ENCODE measurements around the gene COL6A3.
A peak's percentile ranks its signal among the peaks of the same experiment; 100 is the strongest.
"Not testable (repeated sequence)": the region's sequence is repeated elsewhere in the genome, so short reads cannot be mapped to it uniquely, and the experiment has no call there.

The COL6A3 gene

DNA sequence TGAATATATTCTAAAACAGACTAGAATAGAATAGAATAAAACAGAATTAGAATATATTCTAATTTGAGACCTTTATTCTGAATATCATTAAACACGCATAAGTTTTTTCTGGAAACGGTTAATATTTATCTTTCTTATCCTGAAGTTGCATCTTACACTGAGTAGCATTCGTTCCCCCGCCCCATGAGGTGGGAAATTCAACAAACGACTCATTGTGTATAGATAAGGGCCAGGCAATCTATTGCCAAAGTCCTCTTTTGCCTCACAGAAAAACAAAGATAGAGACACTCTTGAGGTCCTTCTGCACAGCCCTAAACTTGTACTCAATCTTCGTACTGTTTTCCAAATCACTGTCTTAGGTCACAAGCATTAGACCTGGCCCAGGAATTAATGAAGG lies 98.1 kb downstream of the COL6A3 start:
- no peak for DNase-seq (ENCODE audit: low spot score)

DNA sequence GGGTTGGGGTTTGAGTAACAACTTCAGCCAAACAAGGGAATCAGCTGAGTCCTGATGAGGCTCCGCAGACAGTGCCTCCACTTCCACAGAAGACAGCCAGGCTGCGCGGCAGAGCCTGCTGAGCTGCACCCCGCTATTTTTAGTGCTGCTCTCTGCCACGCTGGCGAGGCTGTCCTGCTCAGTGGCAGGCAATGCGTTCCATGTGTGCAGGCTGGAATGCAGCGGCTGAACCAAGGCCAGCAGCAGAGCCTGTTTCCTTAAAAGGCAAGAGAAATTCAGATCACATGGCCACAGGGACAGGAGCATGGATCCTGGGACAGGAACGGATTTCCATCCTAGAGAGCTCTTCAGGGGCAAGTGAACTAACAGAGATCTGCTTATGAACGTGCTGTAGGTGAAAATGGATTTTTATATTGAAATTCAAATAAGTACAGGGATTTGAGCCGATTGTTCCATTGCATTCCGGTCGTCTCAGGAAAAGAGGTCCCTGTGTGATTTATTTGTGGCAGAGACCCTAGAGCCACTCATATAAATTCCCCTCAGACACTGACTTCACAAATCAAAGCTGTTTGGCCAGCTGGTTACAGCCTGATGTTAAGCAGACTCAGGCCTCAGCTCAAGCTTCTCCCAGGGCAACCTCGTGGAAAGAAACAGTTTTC lies 98.7 kb downstream of the COL6A3 start:
- peak; percentile 90 for DNase-seq (ENCODE audit: low spot score)

DNA sequence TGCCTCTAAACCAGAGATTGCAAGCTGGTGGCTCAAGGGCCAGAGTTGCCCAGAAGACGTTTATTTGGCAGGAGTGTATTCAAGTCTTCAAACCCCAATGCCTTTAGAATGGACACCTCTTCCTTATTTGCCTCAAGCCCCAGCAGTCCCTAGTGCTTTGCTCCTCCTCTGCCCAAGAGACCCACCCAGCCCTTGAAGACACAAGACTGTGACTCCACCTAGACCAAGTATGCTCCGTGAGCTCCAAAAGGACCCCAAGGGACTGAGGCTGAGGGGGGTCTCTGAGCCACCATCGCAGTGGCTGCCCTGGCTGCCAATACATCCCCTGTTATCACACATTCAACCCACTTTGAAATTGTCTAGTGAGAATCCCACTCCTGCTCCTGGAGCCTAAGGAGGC lies 99.3 kb downstream of the COL6A3 start:
- DNase-seq (ENCODE audit: low spot score): no peak

DNA sequence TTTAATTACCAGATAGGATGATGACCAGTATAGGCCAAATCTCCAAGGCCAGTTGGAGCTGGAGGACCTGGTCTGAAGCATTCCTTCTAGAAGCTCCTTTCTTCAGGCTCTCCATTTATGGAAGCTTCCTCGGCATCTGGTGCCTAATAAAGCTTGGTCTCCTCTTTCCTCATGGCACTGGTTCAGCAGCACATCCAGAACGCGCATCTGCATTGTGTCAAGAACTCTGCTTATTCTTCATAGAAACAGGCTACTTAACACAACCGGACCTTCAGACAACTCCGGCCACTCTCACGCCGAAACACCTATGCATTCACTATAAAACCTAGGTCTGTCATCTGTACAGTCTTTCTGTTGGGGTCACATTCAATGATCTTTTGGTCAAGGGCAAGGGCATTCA lies 99.8 kb downstream of the COL6A3 start:
- DNase-seq (ENCODE audit: low spot score): no peak

DNA sequence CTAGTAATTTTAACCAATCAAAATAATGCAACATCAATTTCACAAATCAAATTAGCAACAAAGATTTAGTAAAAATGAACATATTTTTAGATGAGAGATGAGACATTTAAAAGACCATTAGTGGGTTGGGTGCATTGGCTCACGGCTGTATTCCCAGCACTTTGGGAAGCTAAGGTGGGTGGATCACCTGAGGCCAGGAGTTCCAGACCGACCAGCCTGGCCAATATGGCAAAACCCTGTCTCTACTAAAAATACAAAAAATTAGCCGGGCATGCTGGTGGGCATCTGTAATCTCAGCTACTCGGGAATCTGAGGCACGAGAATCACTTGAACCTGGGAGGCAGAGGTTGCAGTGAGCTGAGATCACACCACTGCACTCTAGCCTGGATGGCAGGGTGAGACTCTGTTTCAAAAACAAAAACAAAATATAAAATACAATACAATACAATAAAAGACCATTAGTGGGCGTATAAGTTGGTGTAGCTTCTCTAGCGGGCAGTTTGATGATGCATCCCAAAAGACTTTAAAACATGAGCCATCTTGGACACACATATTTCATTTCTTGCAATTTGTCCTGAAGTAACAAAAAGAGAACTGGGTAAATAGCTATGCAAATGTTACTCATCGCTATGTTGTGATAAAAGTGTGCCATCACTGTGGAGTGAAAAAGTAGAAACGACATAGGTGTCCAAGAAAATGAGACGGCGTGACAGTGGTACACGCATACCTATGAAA lies 101.8 kb downstream of the COL6A3 start:
- DNase-seq (ENCODE audit: low spot score): peak; percentile 35

DNA sequence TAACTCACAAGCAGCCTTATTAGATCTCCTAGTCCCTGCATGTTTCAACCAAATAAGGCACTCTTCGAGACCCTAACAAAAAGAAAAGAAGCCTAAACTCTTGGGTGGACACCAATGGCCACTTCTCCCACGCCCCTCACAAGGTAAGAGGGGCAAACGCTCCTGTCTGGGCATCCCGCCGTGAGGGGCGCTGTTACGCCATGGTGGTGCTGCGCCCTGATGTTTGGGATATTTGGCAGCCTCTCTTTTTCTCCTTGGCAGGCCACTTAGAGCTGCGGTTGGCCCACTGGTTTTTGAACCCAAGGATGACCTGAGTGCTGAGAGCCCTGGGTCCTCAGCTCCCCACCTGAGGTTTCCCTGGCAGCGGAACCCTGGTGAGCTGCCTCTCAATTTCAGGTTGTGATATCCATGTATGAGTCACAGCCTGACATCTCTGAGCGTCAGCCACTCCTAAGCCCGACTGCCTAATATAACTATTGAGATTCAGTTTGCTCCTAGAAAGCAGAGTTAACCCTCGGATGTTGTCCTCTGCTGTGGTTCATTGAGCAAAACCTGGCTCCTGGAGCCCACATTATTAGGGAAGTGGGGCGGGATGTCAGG lies 103.3 kb downstream of the COL6A3 start:
- no peak for DNase-seq (ENCODE audit: low spot score)

DNA sequence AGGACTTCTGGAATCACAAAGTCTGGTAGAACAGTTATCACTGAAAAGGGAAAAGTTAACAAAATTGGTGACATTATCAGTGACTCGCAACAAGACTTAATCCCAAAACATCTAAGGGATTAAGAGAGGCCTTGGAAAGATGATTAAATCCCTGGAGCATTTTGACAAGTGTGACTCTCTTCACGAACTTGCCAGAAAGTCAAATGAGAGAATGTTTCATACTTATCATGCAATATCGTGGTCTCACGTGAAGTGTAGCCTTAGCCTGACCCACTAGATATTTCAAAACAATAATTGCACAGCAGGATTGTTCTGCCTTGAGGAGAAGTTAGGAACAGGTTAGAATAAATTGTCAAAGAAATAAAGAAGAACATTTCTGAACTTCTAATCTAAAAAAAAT lies 104.5 kb downstream of the COL6A3 start:
- no peak for DNase-seq (ENCODE audit: low spot score)

DNA sequence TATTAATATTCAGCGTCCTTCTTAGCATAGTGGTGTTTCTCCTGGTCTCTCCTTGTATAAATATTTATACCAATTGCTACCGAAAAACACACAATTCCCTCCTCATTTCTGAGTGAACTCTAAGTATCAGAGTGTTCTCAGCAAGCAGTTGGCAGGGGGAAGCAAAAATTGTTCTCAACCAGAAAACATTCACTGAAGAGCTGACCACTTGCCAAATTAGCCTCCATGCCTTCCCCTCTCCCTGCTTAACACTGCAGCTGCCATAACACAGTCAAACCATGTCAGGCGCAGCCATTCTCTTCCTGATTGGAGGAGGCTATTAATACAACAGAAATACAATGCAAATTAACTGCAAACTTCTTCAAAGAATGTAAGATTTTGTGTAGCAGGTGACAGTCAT lies 105.0 kb downstream of the COL6A3 start:
- no peak for DNase-seq (ENCODE audit: low spot score)

DNA sequence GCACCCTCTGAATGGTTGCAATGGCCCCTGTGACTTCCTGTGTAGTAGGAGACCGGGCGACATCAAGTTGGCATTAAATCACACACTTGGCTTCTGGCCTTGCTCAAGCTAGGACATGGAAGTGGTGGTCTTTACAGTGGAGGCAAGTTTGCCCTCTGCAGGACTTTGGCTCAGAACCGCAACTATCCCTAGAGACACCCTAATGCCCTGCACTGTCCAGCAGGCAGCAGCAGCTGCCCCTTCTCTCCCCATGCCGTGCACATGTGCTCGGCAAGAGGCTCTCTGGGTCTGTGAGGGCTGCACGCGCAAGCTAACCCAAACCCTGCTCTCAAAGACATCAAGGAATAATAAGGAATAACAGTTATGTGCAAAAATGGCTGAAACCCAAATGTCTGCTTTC lies 106.5 kb downstream of the COL6A3 start:
- no peak for DNase-seq (ENCODE audit: low spot score)

DNA sequence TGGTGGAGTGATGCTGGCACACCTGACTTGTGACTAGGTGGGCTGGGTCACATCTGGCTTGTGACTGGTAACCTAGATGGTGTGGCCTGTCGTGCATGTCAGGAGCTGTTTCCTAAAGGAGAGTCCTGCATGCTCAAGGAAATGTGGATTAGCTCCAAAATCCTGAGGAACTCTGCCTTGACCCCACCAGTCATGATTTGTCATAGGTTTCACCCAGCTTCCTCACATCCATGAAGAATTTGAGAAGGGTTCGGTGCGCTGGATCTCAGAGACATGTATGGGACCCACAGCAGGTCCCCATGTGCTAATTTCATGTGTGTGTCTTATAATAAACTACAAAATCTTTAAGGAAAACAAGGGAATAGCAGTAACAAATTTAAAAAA lies 107.2 kb downstream of the COL6A3 start:
- DNase-seq (ENCODE audit: low spot score): no peak

DNA sequence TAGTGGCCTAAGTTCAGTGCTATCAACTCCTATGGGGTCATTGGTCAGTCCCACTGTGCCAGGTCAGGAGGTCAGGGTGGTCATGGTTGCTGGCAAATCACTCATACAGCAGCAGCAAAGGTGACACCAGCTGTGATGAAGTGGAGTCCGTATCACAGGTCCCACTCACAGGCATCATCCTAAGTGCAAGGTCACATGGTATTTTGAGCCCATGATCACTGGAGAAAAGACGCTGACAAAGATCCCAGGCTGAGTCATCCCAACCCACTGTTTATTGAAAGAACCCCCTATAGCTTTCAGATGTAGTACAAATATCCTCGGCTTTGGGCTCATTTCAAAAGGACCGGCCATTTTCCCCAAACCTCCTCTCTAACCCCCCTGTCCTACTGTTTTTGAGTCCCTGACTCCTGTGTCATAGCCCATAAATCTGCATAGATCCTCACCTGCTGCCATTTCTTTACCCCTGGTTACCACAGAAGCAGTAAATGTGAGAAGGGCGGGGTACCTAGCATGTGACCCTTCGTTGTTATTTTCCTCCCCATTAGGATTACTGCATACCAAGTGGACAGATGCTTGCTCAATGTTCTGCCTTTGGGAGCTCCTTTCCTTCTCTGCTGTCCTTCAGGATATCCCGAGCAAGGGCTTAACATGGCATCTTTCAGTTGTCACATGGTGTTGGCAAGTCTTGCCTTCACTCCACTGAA lies 107.7 kb downstream of the COL6A3 start:
- DNase-seq (ENCODE audit: low spot score): no peak

DNA sequence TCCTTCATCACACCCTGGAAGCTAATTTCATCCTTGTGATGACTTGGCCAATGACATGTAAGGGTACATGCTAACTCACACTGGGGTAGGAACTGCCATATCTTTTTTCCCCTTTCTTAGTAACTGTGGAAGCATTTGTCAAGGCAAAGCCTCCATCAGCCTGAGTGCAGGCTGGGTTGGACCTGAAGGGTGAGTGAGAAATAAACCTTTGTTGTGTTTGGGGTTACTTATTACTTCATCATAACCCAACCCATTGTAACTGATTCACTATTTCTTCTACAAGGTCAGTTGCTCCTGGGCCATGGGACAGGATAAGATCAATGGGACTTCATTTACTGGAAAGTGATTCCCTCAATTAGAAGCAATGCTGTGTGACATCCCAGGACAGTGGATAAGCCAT lies 108.4 kb downstream of the COL6A3 start:
- no peak for DNase-seq (ENCODE audit: low spot score)

DNA sequence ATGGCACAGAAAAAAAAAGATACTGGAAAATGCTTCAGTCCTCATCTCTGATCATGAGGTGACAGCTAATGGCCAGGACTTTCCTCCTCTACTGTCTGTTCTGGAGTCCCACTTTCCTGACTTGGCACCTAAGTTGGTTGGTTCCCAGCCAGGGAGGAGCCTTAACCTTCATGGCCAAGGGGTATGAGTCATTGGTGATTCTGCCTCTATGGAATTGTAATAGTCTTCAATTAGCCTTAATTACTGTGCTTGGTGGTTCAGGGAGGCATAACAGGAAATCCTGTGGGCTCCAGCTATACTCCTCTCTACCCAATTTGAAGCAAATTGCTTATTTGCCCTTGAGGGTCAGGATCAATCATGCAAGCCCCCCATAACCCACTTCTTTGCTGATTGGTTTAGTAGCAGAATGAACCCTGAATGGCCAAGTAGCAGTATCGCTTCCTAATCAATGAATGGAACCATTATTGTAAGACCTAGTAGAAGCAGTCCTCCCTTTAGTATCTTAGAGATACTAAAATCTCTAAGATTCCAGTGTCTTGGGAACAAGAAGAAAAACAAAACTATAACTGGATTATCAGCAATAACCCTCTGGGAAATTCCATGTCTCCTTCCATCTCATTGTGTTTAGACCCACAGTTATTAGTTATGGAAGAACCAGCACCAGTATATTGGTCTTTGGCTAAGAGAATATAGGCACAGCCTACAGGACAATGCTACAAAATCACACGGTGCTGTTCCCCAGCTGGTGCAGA lies 109.0 kb downstream of the COL6A3 start:
- no peak for DNase-seq (ENCODE audit: low spot score)

DNA sequence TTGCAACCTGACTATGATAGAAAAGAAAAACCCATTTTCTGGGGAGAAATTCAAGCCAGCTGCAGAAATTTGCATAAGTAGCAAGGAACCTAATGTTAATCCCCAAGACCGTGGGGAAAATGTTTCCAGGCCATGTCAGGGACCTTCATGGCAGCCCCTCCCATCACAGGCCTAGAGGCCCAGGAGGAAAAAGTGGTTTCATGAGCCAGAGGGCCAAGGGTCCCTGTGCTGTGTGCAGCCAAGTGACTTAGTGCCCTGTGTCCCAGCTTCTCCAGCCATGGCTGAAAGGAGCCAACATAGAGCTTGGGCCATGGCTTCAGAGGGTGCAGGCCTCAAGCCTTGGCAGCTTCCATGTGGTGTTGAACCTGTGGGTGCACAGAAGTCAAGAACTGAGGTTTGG lies 110.7 kb downstream of the COL6A3 start:
- not testable (repeated sequence) for DNase-seq (ENCODE audit: low spot score)

DNA sequence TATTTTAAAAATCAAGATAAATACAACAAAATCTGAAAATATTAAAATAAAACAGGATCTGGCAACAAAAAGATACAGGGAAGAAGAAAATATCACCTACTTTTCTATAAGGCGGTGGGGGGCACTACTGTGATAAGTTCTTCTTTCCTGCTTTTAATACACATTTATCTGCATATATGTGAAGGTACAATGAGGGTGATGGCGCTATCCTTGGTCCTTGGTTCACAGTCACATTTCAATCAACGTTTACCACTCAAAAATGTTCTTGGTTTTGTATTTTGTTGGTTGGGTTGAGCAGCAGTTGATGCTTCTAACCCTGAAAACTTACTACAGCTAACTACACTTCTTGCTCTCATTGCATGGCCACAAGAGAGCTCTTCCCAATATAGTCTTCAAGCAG lies 112.4 kb downstream of the COL6A3 start:
- no peak for DNase-seq (ENCODE audit: low spot score)

DNA sequence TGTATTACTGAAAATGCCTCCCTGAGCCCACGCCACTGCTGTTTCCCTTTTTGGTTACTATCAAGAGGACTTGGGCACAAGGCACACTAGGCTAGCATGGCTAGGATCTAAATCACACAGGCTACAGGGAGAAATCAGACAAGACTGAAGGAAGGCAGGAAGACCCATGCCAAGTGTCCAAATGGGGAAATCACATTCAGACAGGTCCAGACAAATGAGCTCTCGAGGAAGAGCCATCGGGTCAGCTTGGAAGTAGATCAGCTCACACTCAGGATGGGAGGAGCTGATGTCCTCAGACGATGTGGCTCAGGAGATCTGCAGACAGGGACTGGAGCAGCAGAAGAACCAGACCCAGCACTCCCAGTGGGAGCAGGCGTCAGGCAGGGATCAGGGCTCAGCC lies 113.2 kb downstream of the COL6A3 start:
- DNase-seq (ENCODE audit: low spot score): no peak

DNA sequence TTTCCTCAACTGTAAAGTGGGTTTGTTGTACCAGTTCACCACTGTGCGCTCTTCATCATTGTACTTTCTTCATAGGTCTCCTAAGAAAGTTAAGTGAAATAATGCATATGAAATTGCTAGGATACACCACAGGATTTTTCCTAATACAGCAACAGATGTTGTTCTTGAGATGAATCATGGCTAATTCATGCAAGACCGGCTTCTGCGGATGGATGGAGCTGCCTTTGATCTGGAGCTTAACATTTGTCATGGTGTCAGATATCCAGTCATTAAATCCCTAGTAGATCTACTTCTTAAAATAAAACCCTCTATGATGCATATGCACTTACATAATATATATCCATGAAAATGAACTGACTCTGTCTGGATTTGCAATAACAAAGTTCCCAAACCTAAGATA lies 114.1 kb downstream of the COL6A3 start:
- DNase-seq (ENCODE audit: low spot score): peak; percentile 63

DNA sequence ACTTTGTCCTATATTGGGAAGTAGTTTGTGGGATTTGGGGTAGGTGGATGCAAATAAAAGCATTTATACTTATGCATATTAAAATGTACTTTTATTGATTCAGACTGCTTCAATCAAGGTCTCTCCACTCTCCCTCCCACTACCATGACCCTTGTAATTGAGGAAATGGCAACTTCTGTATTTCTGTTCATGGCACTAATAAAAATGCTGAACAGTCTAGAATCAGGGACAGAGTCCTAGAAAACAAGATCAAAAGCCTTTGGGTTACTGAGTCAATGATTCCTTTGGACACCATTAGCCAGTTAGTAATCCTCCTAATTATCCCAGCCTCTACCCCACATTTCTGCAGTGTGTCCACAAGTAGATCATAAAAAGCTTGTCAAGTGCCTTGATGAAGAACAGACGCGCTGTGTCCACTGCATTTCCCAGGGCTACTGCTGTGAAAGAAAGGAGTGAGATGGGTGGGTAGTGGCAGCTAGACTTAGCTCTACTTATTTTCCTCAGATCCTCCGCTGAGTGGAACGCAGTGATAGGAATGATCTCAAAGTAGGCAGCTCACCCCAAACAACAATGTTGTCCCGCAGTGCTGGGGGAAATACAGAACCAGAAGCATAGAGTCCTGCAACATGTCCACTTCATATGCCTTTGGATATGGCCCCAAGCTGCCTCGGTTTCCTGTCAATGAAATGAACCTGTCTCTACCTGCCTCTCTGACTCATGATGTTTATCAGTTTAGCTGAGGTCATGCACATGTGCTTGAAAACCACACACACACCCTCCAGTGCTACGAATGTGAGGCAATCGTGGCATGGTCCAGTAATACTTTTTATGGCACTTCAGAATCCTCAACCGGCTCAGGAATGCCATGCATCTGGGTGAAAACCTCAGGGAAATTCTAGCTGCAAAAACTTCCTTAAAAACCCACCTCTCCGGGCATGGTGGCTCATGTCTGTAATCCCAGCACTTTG lies 115.5 kb downstream of the COL6A3 start:
- DNase-seq (ENCODE audit: low spot score): no peak

DNA sequence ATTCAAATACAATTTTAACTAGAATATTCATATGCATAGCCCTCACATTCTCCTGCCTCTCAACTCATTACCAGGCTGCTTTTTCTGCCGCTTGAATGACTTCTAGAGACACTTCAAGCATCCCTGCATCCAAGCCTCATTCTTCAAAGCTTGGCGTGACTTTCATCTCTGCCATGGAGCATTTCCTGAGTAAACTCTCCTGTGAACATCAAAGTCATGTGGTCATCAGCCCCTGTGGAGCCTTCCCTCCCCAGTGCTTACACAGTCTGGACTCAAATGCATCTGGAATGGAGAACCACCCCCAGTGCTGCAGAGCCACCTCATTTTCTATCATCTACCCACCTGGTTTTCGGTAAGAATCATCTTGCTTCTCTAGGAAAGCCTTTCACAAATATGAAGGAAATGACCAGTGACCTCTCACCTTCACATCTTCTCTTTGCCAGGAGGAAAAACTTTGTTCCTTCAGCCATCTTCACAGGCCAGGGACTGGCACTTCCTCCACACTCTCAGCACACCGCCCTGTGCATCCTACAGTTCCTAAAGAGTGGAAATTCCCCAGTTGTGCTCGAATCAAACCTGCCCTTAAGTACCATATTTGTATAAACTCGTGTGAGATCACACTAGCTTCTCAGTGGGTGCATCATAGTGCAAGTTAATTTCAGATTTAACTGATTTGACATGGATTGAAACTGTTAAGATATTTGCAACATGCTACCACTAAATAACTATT lies 116.4 kb downstream of the COL6A3 start:
- DNase-seq (ENCODE audit: low spot score): no peak

DNA sequence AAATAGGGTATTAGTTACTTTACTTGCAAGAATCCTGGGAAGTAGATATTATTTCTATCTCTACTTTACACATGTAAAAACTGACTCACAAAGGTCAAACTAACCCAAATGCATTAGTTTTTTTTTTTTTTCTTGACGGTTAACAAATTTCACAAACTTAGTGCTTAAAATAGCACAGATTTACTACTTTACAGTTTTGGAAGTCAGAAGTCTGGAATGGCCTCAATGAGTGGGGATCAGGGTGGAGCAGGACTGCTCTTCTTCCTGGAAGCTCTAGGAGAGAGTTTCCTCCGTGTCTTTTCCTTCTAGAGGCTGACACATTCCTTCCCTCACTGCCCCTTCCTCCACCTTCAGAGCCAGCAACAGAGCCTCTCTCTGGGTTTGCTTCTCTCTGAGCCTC lies 117.2 kb downstream of the COL6A3 start:
- no peak for DNase-seq (ENCODE audit: low spot score)

All from hepatic stellate cell (primary cell).